HG03097 (cell line): ENCODE results near the gene HSPA1L.
A peak's percentile ranks its signal among the peaks of the same experiment; 100 is the strongest.
"Not testable (repeated sequence)": the region's sequence is repeated elsewhere in the genome, so short reads cannot be mapped to it uniquely, and the experiment has no call there.

Source experiments
- ATAC-seq: cut with Tn5 transposase; IDR thresholded peaks from one replicate; pipeline ENCODE4 v1.9.1; 2021; ENCODE audit not compliant: unreplicated experiment, low FRiP score

The HSPA1L gene

DNA sequence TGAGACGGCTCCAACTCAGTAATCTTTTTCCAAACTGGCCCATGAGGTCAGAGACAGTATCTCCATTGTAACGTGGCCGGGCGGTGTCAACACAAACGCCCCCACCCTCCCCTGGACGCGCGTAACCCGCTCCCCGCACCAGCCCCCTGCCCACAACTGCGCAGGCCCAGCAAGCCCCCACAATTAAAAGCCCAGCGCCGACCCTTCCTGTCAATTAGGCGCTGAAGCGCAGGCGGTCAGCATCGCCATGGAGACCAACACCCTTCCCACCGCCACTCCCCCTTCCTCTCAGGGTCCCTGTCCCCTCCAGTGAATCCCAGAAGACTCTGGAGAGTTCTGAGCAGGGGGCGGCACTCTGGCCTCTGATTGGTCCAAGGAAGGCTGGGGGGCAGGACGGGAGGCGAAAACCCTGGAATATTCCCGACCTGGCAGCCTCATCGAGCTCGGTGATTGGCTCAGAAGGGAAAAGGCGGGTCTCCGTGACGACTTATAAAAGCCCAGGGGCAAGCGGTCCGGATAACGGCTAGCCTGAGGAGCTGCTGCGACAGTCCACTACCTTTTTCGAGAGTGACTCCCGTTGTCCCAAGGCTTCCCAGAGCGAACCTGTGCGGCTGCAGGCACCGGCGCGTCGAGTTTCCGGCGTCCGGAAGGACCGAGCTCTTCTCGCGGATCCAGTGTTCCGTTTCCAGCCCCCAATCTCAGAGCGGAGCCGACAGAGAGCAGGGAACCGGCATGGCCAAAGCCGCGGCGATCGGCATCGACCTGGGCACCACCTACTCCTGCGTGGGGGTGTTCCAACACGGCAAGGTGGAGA, at the start of gene HSPA1L, which contains the start of gene HSPA1A:
Gene HSPA1L, minus strand, starts transcription at position 259 of the 814 bp plus-strand sequence. CDS start 3,311 bp downstream, outside the sequence.
Gene HSPA1A, plus strand, starts transcription at position 519 of the 814 bp plus-strand sequence. Its CDS starts 214 bp downstream, at position 733.
- peak; percentile 41 for ATAC-seq

DNA sequence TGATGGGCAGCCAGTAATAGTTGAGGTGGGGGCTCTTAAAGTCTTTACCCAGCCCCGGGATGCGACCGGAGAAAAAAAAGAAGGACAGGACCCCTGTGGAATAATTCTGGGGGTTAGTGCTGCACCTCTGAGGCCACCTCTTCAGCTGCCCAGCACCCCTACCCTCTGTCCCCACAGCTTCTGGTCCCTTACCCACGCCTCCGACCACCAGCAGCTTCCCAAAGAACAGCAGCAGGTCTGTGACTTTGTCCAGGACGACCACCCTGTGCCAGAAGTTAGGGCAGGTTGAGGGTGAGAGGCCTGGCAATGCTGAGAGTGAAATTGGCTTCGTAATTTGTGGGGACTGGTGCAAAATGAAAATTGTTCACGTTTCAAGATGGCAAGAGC, 49.7 kb upstream of the HSPA1L start:
- no peak for ATAC-seq

DNA sequence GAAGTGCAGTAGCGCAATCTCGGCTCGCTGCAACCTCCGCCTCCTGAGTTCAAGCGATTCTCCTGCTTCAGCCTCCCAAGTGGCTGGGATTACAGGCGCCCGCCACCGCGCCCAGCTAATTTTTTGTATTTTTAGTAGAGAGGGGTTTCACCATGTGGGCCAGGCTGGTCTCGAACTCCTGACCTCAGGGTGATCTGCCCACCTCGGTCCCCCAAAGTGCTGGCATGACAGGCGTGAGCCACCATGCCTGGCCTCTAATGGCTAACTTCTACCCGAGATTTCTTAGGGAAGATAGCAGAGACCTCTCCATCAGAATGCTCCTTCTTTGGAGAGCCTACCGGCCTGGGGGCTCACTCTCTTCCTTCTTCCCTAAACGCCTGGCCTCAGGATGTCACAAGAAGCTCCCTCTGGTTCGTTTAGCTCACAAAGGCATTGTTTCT, 49.1 kb upstream of the HSPA1L start:
- not testable (repeated sequence) for ATAC-seq

DNA sequence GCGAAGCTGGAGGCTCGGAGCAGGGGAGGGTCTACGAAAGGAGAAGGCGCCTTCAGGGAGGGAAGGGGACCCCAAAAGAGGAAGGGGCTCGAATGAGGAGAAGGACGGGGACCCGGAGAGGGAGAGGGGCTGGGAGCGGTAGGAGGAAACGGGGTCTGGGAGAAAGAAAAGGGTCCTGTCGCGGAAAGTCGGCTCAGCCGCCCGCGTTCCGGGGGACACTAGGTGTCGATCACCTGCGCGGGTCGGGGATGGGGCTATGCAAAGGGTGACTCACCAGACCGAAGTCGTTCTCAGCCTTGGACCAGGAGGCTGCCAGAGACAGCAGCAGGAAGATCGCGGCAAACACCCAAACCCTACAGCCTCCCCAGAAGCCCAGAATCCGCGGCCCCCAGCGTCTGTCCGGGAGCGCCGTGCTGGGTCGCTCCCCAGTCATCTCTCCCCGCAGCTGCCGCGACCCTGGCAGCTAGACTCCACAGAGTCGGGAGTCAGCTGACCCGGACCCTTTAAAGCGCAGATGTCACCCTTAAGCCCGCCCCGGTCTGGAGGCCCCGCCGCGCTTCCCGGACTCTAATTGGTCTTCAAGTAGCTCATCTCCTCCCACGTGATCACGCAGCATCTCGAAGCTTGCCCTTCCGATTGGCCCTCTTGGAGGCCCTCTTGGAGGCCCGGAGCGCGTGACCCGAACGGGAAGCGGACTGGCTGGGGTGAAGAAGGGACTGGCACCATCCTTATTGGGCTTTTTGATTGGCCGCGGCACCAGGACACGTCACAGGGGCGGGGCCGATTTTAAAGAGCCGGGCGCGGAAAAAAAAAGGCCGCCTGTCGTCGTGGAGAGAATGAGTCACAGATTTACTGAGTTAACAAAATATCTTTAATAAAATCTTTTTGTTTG, 47.5 kb upstream of the HSPA1L start, which contains the start of gene NEU1:
Gene NEU1, minus strand, starts transcription at position 478 of the 892 bp plus-strand sequence. Its CDS starts 45 bp downstream, at position 433.
- ATAC-seq = peak; percentile 87

DNA sequence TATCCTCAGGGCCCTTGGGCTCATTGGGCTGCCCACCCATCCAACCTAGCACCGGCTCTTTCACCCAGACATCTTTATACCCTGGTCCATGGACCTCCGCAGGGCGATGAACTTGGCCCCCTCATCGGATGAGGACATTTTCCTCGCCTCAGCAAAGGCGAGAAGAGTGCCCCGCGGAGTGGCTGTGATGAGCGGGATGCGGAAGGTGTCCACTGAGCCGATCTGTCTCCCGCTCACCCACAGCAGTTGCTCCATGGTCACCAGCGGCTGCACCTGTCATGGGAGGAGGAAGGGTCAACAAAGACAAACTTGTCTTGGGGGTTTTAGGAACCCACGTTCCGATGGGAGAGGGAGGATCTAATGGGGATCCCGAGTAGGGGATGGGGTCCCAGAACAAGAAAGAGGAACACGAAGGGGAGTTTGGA, 46.8 kb upstream of the HSPA1L start:
- no peak for ATAC-seq

DNA sequence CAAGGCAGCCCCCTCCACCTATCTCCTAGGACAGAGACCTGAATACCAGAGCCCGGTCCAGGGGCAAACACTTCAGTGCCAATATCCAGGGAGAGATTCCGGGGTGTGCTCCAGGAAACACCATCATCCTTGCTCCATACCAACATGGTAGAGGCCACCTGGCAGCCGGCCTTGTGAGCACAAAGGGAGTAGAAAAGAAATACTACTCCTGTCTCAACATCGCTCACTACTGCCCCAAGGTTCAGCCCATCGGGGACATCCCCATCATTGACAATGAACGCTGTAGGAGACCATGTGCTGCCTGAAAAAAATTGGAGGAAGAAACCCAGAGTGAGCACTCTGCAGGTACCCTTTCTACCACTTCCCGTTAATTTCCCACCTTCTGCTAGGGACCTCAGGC, 46.1 kb upstream of the HSPA1L start:
- ATAC-seq = no peak

DNA sequence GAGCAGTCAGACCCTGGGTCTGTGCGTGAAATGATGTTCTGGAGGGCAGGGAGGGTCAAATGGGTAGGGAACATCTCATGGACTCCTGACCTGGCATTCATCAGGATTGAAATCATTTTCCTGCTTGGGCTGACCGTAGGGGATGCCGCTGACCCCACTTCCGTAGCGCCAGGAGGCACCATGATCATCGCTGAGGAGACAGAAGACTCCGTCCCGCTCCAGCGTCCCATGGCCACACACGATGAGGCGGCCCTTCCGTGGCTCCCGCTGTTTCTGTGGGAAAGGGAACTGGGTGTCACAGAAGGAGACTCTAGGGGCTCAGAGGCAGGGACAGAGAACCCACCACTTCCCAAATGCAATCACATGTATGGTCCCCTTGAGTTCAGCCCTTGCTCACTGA, 45.3 kb upstream of the HSPA1L start:
- ATAC-seq = no peak

DNA sequence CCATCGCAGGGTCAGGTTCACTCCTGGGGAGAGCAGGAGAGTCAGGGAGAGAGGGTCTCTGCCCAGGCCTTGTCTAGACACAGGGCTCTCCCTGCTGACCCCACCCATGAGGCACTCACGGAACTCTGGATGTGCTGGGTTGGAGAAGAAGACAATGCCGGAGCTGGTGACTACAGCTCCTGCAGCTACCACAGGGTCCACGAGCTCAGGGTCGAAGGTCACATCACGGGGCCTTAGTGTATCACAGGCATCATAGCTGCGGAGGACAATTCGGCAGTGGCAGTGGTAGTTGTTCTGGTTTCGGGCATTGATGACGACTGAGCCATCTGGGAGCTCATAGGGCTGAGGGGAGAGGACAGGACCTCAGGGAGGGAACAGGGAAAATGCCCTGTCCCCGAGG, 44.8 kb upstream of the HSPA1L start:
- ATAC-seq = no peak

DNA sequence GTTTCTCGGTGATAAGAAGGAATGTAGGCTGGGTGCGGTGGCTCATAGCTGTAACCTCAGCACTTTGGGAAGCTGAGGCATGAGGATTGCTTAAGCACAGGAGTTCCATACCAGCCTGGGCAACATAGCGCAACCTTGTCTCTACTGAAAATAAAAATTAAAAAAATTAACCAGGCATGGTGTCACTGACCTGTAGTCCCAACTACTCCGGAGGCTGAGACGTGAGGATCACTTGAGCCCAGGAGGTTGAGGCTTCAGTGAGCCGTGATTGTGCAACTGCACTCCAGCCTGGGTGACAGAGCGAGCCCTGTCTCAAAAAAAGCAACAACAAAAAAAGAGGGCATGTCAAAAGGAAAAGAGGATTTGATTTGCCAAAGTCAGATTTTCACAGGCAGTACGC, 43.6 kb upstream of the HSPA1L start:
- no peak for ATAC-seq

DNA sequence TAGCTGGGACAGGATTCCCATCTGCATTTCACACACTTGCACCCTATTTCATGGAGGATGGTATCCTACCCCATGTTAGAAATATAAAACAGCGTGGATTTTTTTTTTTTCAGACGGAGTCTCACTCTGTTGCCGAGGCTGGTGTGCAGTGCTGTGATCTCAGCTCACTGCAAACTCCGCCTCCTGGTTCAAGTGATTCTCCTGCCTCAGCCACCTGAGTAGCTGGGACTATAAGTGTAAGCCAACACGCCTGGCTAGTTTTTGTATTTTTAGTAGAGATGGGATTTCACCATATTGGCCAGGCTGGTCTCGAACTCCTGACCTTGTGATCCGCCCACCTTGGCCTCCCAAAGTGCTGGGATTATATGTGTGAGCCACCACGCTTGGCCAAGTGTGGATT, 42.7 kb upstream of the HSPA1L start:
- ATAC-seq = not testable (repeated sequence)

DNA sequence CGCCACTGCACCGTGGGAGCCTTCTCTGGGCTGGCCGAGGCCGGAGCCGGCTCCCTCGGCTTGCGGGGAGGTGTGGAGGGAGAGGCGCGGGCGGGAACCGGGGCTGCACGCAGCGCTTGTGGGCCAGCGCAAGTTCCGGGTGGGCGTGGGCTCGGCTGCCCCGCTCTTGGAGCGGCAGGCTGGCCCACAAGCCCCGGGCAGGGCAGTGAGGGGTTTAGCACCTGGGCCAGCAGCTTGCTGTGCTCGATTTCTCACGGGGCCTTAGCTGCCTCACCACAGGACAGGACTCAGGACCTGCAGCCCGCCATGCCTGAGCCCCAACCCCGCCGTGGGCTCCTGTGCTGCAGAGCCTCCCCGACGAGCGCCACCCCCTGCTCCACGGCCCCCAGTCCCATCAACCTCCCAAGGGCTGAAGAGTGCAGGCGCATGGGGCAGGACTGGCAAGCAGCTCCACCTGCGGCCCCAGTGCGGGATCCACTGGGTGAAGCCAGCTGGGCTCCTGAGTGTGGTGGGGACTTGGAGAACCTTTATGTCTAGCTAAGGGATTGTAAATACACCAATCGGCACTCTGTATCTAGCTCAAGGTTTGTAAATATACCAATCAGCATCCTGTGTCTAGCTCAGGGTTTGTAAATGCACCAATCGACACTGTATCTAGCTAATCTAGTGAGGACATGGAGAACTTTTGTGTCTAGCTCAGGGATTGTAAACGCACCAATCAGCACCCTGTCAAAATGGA, 37.1 kb upstream of the HSPA1L start:
- not testable (repeated sequence) for ATAC-seq

DNA sequence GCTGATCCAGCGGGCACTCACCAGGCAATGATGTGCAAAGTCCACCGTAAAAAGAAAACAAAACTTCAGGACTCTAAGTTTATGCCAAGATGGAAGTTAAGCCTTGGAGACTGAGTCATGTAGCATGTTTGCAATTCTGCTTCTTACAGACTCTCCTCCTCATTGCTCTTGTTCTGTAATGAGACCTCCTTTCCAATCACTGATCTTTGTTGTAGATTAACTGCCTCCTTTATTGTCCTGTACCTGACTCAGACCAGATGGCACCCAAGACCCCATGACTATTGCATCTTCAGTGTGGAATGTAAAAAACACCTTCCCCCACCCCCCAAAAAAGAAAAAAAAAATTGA, 36.4 kb upstream of the HSPA1L start:
- ATAC-seq = no peak

DNA sequence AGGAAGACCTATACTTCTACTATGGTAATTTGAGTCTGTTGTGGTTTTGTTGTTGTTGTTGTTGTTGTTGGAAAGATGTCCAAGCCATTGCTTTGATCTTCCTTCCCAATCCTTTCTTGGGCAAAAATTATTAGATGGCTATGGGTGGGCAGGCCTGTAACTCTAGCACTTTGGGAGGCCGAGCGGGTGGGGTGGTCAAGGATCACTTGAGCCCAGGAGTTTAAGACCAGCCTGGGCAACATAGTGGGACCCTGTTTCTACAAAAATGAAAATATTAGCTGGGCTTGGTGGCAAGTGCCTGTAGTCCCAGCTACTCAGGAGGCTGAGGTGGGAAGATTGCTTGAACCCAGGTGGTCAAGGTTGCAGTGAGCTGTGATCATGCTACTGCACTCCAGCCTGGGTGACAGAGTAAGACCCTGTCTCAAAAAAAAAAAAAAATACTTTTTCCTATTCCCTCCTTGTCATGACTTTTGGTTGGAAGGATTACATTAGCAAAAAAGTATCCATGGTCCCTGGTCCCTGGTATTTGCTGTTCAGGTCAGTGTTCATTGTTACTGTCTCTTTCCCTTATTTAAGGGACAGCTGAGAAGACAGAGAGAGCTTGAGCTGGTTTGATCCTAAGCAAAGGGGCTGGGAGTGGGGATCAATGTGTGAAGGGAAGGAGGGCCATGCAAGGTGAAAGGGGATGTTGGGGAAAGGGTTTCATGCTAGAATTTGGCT, 35.8 kb upstream of the HSPA1L start:
- no peak for ATAC-seq

DNA sequence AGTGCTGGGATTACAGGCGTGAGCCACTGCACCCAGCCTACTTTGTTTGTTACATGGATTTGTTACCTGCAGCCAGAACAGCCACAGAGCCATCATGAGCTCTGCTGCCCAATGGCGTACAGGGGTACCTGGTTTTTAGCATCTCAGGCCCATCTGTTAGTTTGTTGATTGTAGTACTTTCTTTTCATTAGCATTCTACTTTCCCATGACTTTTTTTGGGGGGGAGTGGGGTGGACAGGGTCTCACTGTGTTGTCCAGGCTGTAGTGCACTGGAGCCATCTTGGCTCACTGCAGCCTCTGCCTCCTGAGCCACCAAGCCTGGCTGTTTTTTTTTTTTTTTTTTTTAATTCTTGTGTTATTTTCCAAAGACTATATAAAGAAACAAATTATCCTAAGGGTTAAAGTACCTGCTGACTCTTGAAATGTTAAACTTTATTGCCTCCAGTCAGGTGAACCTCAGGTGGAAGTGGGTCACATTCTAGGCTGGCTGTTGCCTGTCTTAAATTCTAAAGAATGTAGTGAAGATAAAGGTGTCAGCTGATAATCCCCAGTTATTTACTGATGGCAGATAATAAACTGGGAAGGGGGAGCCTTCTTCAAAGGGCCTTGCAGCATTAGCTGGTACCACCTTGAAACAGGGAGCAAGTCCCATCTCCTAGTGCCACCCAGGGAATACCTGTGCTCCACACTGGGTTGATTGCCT, 32.3 kb upstream of the HSPA1L start:
- no peak for ATAC-seq

DNA sequence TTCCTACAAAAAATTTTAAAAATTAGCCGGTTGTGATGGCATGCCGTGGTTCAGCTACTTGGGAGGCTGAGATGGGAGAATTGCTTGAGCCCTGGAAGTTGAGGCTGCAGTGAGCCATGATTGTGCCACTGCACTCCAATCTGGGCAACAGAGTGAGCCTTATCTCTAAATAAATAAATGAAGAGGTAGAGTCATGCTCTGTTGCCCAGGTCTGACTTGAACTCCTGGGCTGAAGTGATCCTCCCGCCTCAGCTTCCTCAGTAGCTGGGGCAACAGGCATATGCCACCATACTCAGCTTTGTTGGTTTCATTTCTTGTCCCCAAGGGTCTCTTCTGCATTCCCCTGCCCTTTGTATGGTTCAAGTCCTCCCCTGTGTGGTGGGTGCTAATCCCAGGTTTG, 29.4 kb upstream of the HSPA1L start:
- ATAC-seq = no peak

DNA sequence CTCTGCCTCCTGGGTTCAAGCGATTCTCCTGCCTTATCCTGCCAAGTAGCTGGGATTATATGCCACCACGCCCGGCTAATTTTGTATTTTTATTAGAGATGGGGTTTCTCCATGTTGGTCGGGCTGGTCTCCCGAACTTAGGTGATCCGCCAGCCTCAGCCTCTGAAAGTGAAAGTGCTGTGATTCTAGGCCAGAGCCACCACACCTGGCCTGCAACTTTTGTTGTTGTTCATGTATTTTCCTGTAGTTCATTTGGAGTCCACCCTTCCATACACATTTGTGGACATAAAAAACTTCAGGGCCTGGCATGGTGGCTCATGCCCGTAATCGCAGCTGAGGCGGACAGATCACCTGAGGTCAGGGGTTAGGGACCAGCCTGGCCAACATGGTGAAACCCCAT, 27.0 kb upstream of the HSPA1L start:
- no peak for ATAC-seq

DNA sequence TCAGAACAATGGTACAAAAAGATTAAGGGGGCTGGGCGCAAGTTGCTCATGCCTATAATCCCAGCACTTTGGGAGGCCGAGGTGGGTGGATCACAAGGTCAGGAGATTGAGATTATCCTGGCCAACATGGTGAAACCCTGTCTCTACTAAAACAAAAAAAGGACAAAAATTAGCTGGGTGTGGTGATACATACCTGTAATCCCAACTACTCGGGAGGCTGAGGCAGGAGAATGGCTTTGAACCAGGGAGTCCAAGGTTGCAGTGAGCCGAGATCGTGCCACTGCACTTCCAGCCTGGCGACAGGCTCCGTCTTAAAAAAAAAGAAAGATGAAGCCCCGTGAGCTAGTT, 24.7 kb upstream of the HSPA1L start:
- ATAC-seq = not testable (repeated sequence)

DNA sequence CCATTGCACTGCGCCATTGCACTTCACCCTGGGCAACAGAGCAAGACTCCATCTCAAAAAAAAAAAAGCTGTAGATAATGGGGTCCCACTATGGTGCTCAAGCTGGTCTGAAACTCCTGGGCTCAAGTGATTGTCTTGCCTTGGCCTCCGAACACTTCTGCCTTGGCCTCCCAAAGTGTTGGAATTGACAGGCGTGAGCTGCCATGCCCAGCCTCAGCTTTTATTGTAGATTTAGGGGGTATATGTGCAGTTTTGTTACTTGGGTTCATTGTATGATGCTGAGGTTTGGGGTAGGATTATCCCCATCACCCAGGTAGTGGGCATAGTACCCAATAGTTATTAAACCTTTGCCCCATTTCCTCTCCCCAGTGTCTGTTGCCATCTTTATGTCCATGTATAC, 23.9 kb upstream of the HSPA1L start:
- ATAC-seq = no peak

DNA sequence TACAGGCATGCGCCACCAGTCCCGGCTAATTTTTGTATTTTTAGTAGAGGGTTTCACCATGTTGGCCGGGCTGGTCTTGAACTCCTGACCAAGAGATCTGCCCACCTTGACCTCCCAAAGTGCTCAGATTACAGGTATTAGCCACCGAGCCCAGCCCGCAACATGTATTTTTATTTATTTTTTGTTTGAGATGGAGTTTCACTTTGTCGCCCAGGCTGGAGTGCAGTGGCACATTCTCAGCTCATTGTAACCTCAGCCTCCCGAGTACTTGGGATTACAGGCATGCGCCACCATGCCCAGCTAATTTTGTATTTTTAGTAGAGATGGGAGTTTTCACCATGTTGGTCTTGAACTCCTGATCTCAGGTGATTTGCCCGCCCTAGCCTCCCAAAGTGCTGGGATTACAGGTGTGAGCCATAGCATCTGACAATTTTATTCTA, 23.1 kb upstream of the HSPA1L start:
- ATAC-seq = not testable (repeated sequence)
